T-cell (primary cell): ENCODE measurements around the gene VCL. TPM values are rescaled to one million over a fixed set of nuclear protein-coding genes. Genes with fewer than 3 reads are reported as not detected.

Experiments
- ATAC-seq, 4 experiments: fragments of 200-7000 bp in 3 of 4; fragments of 150-1000 bp in 1 of 4; cut with Tn5 transposase; replicated peaks in 1 of 4; 1 replicate in 3 of 4; 2 replicates in 1 of 4; pipeline ENCODE4 v1.10.0; 2021; ENCODE audit warnings: moderate library complexity in 3 of 4, mild to moderate bottlenecking in 2 of 4, moderate number of reproducible peaks in 1 of 4
- CTCF ChIA-PET, 2 donors: fragments of 300-600 bp; sonication (Branson Sonifier 250); formaldehyde crosslinking; loops; one replicate each; lab custom pipeline; 2022; ENCODE audit warnings: antibody characterized with exemption in 2 of 2; lab: Charles Lee
- POLR2A ChIA-PET, 2 donors: fragments of 300-600 bp; sonication (Branson Sonifier 250); formaldehyde crosslinking; loops; one replicate each; lab custom pipeline; 2022; ENCODE audit warnings: antibody characterized with exemption in 2 of 2; lab: Charles Lee
- DNase-seq, 35 experiments: peaks; one replicate each; pipeline versions ENCODE4 v3.0.0 to v3.0.0-alpha.2; 2013 to 2023
- H3K27ac ChIP-seq: one replicate; pipeline ENCODE4 v1.5.1; 2013; ENCODE audit warnings: low read length
- H3K27me3 ChIP-seq, 2 experiments: replicated peaks in 1 of 2; 1 replicate in 1 of 2; 2 replicates in 1 of 2; pipeline versions ENCODE4 v1.6.1 to v1.7.0; 2013; ENCODE audit warnings: low read length in 1 of 2, mixed read lengths in 1 of 2; ENCODE audit not compliant: control insufficient read depth in 2 of 2, insufficient read depth in 2 of 2; ENCODE audit errors: extremely low read depth in 1 of 2
- H3K36me3 ChIP-seq, 2 donors: 1 replicate in 1 of 2; 2 replicates in 1 of 2; pipeline versions ENCODE4 v1.6.1 to v1.7.0; 2013; ENCODE audit warnings: low read length in 1 of 2; ENCODE audit not compliant: control insufficient read depth in 2 of 2, insufficient read depth in 1 of 2; ENCODE audit errors: extremely low read depth in 1 of 2
- H3K4me1 ChIP-seq, 2 experiments: 1 replicate in 1 of 2; 2 replicates in 1 of 2; pipeline versions ENCODE4 v1.6.1 to v1.7.0; 2013; ENCODE audit warnings: low read length in 2 of 2, mixed read lengths in 1 of 2; ENCODE audit not compliant: insufficient read depth in 2 of 2, control insufficient read depth in 1 of 2; ENCODE audit errors: extremely low read depth in 1 of 2
- H3K4me3 ChIP-seq, 2 donors: 1 replicate in 1 of 2; 2 replicates in 1 of 2; pipeline versions ENCODE4 v1.5.1 to v1.7.0; 2013; ENCODE audit warnings: mild to moderate bottlenecking in 2 of 2, low read length in 1 of 2, moderate library complexity in 1 of 2; ENCODE audit not compliant: control insufficient read depth in 1 of 2; ENCODE audit errors: extremely low read depth in 1 of 2
- H3K9me3 ChIP-seq: 2 replicates; pipeline ENCODE4 v1.7.0; 2013
- H3K27ac Mint-ChIP-seq, 2 donors: one replicate each; pipeline ENCODE4 v1.8.0; 2020 to 2021; ENCODE audit warnings: mild to moderate bottlenecking in 2 of 2, mixed read lengths in 2 of 2
- H3K27me3 Mint-ChIP-seq, 2 donors: one replicate each; pipeline ENCODE4 v1.8.0; 2021 to 2022; ENCODE audit warnings: mixed read lengths in 2 of 2
- H3K36me3 Mint-ChIP-seq: one replicate; pipeline ENCODE4 v1.8.0; 2021; ENCODE audit warnings: mixed read lengths
- H3K4me1 Mint-ChIP-seq, 3 donors: one replicate each; pipeline ENCODE4 v1.8.0; 2020 to 2022; ENCODE audit warnings: mixed read lengths in 3 of 3, mild to moderate bottlenecking in 1 of 3
- H3K4me3 Mint-ChIP-seq, 3 donors: one replicate each; pipeline ENCODE4 v1.8.0; 2020 to 2022; ENCODE audit warnings: mild to moderate bottlenecking in 3 of 3, mixed read lengths in 3 of 3, moderate library complexity in 3 of 3
- H3K9me3 Mint-ChIP-seq, 3 donors: one replicate each; pipeline ENCODE4 v1.8.0; 2020 to 2022; ENCODE audit warnings: mixed read lengths in 3 of 3
- WGBS: methylation state at CpG from one replicate; pipeline ENCODE4 v1.1.5; 2013; ENCODE audit warnings: missing lambda C conversion rate; ENCODE audit not compliant: insufficient coverage; 5-methylcytosine and 5-hydroxymethylcytosine counted together
- total RNA-seq, 35 experiments: library from RNA in 6 of 35; stranded (reverse) in 6 of 35; fragments of 120-200 nt in 1 of 35; gene quantifications; one replicate each; pipeline versions ENCODE4 v1.2.1 to v1.2.4 and lab custom pipeline; 2013 to 2026

Gene VCL
- total RNA-seq, 5 donors from 2014 or later (not counting 1 experiment from before 2014, with no cell fraction given), result 22.6 to 48.7 (median 27.0) TPM

DNA sequence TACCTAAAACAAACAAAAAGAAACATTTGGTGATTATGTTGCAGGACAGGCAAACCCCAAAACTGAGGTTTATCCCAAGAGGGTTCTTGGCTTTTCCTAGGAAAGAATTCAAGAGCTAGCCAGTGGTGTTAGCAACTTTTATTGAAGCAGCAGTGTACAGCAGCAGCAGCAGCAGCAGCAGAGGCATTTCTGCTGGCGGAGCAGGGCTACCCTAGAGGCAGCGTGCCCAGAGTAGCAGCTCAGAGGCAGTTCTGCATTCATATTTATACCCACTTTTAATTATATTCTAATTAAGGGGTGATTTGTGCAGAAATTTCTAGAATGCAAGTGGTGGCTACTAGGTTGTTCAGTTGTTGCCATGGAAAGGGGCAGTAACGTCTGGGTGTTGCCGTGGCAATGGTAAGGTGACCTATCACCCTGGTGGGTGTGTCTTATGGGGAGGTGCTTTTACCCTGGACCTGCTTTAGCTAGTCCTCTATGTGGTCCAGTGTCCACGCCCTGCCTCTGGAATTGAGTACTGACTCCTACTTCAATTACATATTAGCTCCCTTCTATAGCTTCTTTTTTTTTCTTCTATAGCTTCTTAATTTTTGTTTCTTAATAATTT lies 53.9 kb downstream of the VCL start:
- H3K4me1 ChIP-seq, result peaks cover 4 to 5% of the 10 kb centered on the region in 2 experiments
- ATAC-seq, result no peak
- ChIA-PET POLR2A (interaction anchor here (0.6 to 0.7 kb wide), 2 partner anchors 17 to 140 kb away, joined by 7 to 8 read pairs; no protein-coding TSS in a partner anchor), CTCF (interaction anchor here (0.7 to 1.0 kb wide), 7 partner anchors 14 to 210 kb away, joined by 3 to 7 read pairs (median 3); no protein-coding TSS in a partner anchor)
- H3K27me3 ChIP-seq, result no peaks in the 10 kb centered on the region
- H3K36me3 ChIP-seq, result peaks cover 0 to 5% of the 10 kb centered on the region in 2 donors
- no CpG with 5 or more reads among the region's 5 CpGs for WGBS
- H3K27me3 Mint-ChIP-seq, result no peaks in the 10 kb centered on the region
- H3K4me1 Mint-ChIP-seq, result peaks cover 20 to 31% (median 21%) of the 10 kb centered on the region in 3 donors
- H3K4me3 ChIP-seq, result no peak overlapping the region
- no peak for DNase-seq
- H3K36me3 Mint-ChIP-seq, result no peaks in the 10 kb centered on the region
- H3K9me3 ChIP-seq, result no peaks in the 10 kb centered on the region
- H3K27ac Mint-ChIP-seq, result peak overlapping the region in 1 of 2 donors; percentile 22
- H3K4me3 Mint-ChIP-seq, result no peak overlapping the region
- no peak overlapping the region for H3K27ac ChIP-seq
- H3K9me3 Mint-ChIP-seq, result no peaks in the 10 kb centered on the region

DNA sequence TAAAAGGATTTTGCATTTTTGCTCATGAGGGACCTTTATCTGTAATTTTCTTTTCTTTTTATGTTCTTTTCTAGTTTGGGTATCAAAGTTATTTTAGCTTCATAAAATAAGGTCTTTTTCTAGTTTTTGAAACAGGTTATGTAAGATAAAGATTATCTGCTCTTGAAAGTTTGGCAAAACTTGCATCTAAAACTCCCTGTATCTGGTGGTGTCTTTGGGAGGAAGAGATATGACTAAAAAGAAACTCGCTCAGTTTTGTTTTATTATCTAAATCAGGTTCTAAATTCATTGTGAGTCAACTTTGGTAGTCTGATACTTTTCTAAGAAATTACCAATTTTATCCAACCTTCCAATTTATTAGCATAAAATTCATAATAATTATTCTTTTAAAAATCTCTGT lies 55.1 kb downstream of the VCL start:
- ATAC-seq (no peak), DNase-seq (no peak)
- Histone ChIP-seq H3K4me3 (no peak overlapping the region), H3K9me3 (no peaks in the 10 kb centered on the region), H3K36me3 (peaks cover 0 to 5% of the 10 kb centered on the region in 2 donors), H3K27ac (no peak overlapping the region), H3K4me1 (peaks cover 5 to 16% of the 10 kb centered on the region in 2 experiments), H3K27me3 (no peaks in the 10 kb centered on the region)
- no peaks in the 10 kb centered on the region for H3K27me3 Mint-ChIP-seq
- H3K4me1 Mint-ChIP-seq, result peaks cover 24 to 39% (median 28%) of the 10 kb centered on the region in 3 donors
- WGBS, result no CpG with 5 or more reads among the region's 1 CpG
- H3K9me3 Mint-ChIP-seq, result no peaks in the 10 kb centered on the region
- ChIA-PET POLR2A (no interaction called here), CTCF (interaction anchor here (0.6 to 0.7 kb wide), 2 partner anchors 20 to 160 kb away, joined by 4 to 5 read pairs; no protein-coding TSS in a partner anchor)
- H3K4me3 Mint-ChIP-seq, result no peak overlapping the region
- no peaks in the 10 kb centered on the region for H3K36me3 Mint-ChIP-seq
- no peak overlapping the region for H3K27ac Mint-ChIP-seq

DNA sequence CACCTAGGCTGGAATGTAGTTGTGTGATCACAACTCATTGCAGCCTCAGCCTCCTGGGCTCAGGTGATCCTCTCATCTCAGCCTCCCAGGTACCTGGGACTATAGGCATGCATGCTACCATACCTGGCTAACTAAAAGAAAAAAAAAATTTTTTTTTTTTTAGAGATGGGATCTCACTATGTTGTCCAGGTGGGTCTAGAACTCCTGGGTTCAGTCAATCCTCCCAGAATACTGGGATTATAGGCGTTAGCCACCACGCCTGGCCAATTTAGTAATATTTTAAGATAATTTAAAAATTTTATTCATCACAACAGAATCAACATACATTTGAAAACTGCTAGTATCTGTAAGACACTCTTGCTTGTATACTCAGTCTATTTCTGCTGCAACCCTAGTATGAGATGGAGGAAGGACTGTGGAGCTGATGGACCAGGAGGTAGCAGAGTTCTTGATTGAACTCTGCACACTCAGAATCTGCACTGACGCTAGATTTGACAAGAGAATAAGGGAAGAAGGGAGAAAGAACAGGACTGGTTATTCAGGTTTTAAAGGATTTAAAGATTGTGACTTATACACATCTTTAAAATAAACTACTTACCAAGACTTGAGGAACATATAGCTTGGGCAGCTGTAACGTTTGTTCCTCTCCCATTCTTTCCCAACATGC lies 57.6 kb downstream of the VCL start:
- DNase-seq (no peak), ATAC-seq (peak in 1 of 4 experiments; percentile 28)
- H3K27ac Mint-ChIP-seq, result peak overlapping the region; percentile 28 to 30
- H3K27me3 Mint-ChIP-seq, result no peaks in the 10 kb centered on the region
- peaks cover 28 to 39% (median 31%) of the 10 kb centered on the region in 3 donors for H3K4me1 Mint-ChIP-seq
- peaks cover 0 to 5% of the 10 kb centered on the region in 2 donors for H3K36me3 ChIP-seq
- no peaks in the 10 kb centered on the region for H3K9me3 Mint-ChIP-seq
- H3K4me1 ChIP-seq, result peaks cover 12 to 24% of the 10 kb centered on the region in 2 experiments
- WGBS, result no CpG with 5 or more reads among the region's 4 CpGs
- CTCF ChIA-PET, result no interaction called here
- H3K36me3 Mint-ChIP-seq, result no peaks in the 10 kb centered on the region
- H3K9me3 ChIP-seq, result no peaks in the 10 kb centered on the region
- H3K27me3 ChIP-seq, result no peaks in the 10 kb centered on the region
- no peak overlapping the region for H3K4me3 ChIP-seq
- no peak overlapping the region for H3K27ac ChIP-seq
- H3K4me3 Mint-ChIP-seq, result no peak overlapping the region
- POLR2A ChIA-PET, result no interaction called here

DNA sequence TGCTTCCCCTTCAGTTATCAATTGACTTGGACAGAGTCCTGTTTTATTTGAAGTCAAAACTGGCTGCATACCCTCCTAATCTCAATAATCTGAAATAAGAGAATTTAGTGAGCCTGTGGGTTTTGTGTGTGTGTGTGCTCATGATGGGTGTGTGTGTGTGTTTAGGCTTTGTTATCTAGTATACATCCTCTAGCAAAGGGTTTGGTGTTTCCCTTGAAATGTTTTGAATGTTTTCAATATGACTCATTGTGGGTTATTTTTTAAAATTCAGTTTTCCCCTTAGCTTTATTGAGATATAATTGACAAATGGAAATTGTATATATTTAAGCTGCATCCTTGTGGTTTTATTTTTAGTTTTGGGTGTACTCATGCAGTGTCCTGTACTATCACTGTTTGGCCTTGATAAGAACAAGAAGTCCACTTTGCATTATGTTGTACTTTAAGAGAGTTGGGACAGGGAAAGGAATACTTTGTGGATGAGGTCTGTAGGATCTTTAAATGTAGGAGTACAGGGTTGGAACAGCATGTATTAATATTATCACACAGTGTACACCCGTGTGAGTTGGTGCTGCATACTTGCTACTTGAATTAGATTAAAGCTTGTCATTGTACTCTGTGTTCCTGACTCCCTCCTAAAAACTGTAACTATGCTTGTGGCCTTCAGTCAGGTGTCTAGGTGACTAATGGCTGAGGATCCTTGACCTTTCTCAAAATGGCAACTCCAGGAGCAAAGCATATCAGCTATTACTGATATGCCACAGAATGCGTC lies 58.3 kb downstream of the VCL start:
- no peak overlapping the region for H3K4me3 ChIP-seq
- Mint-ChIP-seq H3K4me1 (peaks cover 28 to 42% (median 33%) of the 10 kb centered on the region in 3 donors), H3K4me3 (peak overlapping the region in 1 of 3 donors; percentile 3)

DNA sequence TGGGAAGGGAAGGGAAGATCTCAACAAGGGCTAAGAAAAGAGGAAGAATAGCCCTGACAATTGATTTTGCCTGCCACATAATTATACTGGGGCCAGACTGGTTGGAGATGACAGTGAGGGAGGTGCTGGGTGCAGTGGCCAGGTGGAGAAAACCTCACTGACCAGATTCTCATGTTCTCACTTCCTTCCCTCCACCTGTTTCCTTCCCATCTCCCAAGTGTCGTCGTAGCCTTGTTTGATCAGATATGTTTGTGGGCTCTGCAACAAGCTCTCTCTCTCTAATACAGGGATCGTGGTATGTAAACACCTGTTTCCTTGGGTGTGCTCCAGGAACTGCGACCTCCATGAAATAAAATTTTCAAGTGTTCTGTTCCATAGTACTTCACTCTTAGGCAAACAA lies 60.2 kb downstream of the VCL start:
- DNase-seq, result no peak
- Histone ChIP-seq H3K4me1 (peaks cover 12 to 24% of the 10 kb centered on the region in 2 experiments), H3K27me3 (no peaks in the 10 kb centered on the region), H3K9me3 (no peaks in the 10 kb centered on the region), H3K4me3 (no peak overlapping the region), H3K36me3 (peaks cover 0 to 5% of the 10 kb centered on the region in 2 donors), H3K27ac (no peak overlapping the region)
- Mint-ChIP-seq H3K27me3 (no peaks in the 10 kb centered on the region), H3K27ac (peak overlapping the region; percentile 67 to 71), H3K4me3 (peak overlapping the region in 2 of 3 donors; percentile 2 to 13), H3K4me1 (peaks cover 33 to 47% (median 33%) of the 10 kb centered on the region in 3 donors), H3K36me3 (peaks cover 5% of the 10 kb centered on the region), H3K9me3 (peaks cover 0 to 2% (median 0%) of the 10 kb centered on the region in 3 donors)
- CTCF ChIA-PET, result interaction anchor here in 1 of 2 donors (0.7 to 1.2 kb wide), 3 partner anchors 11 to 172 kb away, joined by 3 to 5 read pairs (median 3); no protein-coding TSS in a partner anchor
- ATAC-seq, result no peak
- POLR2A ChIA-PET, result no interaction called here
- WGBS, result no CpG with 5 or more reads among the region's 4 CpGs

More for the DNA sequence above, 58.3 kb downstream of the VCL start:
- POLR2A ChIA-PET, result no interaction called here
- Mint-ChIP-seq H3K36me3 (no peaks in the 10 kb centered on the region), H3K27me3 (no peaks in the 10 kb centered on the region), H3K27ac (peak overlapping the region; percentile 28 to 70), H3K9me3 (no peaks in the 10 kb centered on the region)
- peak; percentile 49 to 79 (median 74) for ATAC-seq
- no peak for DNase-seq
- H3K36me3 ChIP-seq, result peaks cover 0 to 5% of the 10 kb centered on the region in 2 donors
- no CpG with 5 or more reads among the region's 2 CpGs for WGBS
- H3K27ac ChIP-seq, result no peak overlapping the region
- no peaks in the 10 kb centered on the region for H3K9me3 ChIP-seq
- CTCF ChIA-PET, result interaction anchor here (0.5 to 0.6 kb wide), 2 partner anchors 170 to 223 kb away, joined by 3 to 4 read pairs; no protein-coding TSS in a partner anchor
- H3K4me1 ChIP-seq, result peaks cover 12 to 24% of the 10 kb centered on the region in 2 experiments
- no peaks in the 10 kb centered on the region for H3K27me3 ChIP-seq
